HEK293 (cell line): ENCODE data around the gene PAK5.

ENCODE experiments used
- CTCF ChIA-PET: fragments of 350-600 bp; formaldehyde crosslinking; extraction: SDS; loops from one replicate; lab custom pipeline; 2021; ENCODE audit warnings: antibody characterized with exemption; lab: Yijun Ruan, JAX
- POLR2A ChIA-PET: fragments of 300-600 bp; formaldehyde crosslinking; extraction: SDS; loops from one replicate; lab custom pipeline; 2020; ENCODE audit warnings: antibody characterized with exemption, inconsistent platforms; lab: Yijun Ruan, JAX
- H3K27ac ChIP-seq: fragments of 200-500 bp; sonication (Bioruptor generic); 2 replicates; pipeline ENCODE4 v1.5.1; 2014; ENCODE audit warnings: low read depth, low read length, control low read depth, inconsistent platforms; ENCODE audit errors: extremely low read depth
- H3K36me3 ChIP-seq, 2 experiments: fragments of 200-500 bp in 1 of 2; sonication (Bioruptor generic) in 1 of 2; 1 replicate in 1 of 2; 2 replicates in 1 of 2; pipeline ENCODE4 v1.5.1; 2014 to 2017; ENCODE audit warnings: inconsistent platforms in 2 of 2, low read length in 2 of 2; ENCODE audit not compliant: control insufficient read depth in 2 of 2, insufficient read depth in 1 of 2
- H3K4me1 ChIP-seq: fragments of 200-500 bp; sonication (Bioruptor generic); 2 replicates; pipeline ENCODE4 v1.5.1; 2014; ENCODE audit warnings: mild to moderate bottlenecking, low read length, inconsistent platforms; ENCODE audit not compliant: control insufficient read depth, insufficient read depth
- H3K4me3 ChIP-seq: 2 replicates; pipeline ENCODE4 v1.5.1; 2011; ENCODE audit warnings: low read depth, mild to moderate bottlenecking, control low read depth, low read length, moderate library complexity
- H3K9me3 ChIP-seq: fragments of 200-500 bp; sonication (Bioruptor generic); 2 replicates; pipeline ENCODE4 v1.5.1; 2014; ENCODE audit warnings: low read depth, low read length, inconsistent platforms; ENCODE audit not compliant: control insufficient read depth, insufficient read depth
- GFI1B ChIP-seq: fragments of 450-650 bp; formaldehyde crosslinking; IDR thresholded peaks from 2 replicates; pipeline ENCODE4 v1.5.1; 2016; ENCODE audit warnings: missing biosample characterization, missing genetic modification characterization
- MZF1 ChIP-seq: fragments of 450-650 bp; formaldehyde crosslinking; IDR thresholded peaks from 2 replicates; pipeline ENCODE4 v1.5.1; 2017; ENCODE audit warnings: missing biosample characterization, missing genetic modification characterization, borderline replicate concordance
- SP7 ChIP-seq: fragments of 450-650 bp; formaldehyde crosslinking; IDR thresholded peaks from 2 replicates; pipeline ENCODE4 v1.5.1; 2016; ENCODE audit warnings: missing biosample characterization, missing genetic modification characterization
- WT1 ChIP-seq: fragments of 450-650 bp; formaldehyde crosslinking; IDR thresholded peaks from 2 replicates; pipeline ENCODE4 v1.5.1; 2016; ENCODE audit warnings: missing biosample characterization, missing genetic modification characterization
- ZNF24 ChIP-seq: fragments of 450-650 bp; formaldehyde crosslinking; IDR thresholded peaks from 2 replicates; pipeline ENCODE4 v1.5.1; 2016; ENCODE audit warnings: missing biosample characterization, missing genetic modification characterization
- ZNF248 ChIP-seq: fragments of 450-650 bp; formaldehyde crosslinking; IDR thresholded peaks from 2 replicates; pipeline ENCODE4 v1.5.1; 2017; ENCODE audit warnings: missing biosample characterization, missing genetic modification characterization
- ZNF266 ChIP-seq: fragments of 450-650 bp; formaldehyde crosslinking; IDR thresholded peaks from 2 replicates; pipeline ENCODE4 v1.5.1; 2016; ENCODE audit warnings: missing biosample characterization, missing genetic modification characterization, low read depth
- ZNF366 ChIP-seq: fragments of 450-650 bp; formaldehyde crosslinking; conservative IDR thresholded peaks from 2 replicates; pipeline ENCODE4 v1.5.1; 2016; ENCODE audit warnings: missing biosample characterization, missing genetic modification characterization
- ZNF629 ChIP-seq: fragments of 450-650 bp; formaldehyde crosslinking; IDR thresholded peaks from 2 replicates; pipeline ENCODE4 v1.5.1; 2017; ENCODE audit warnings: missing biosample characterization, missing genetic modification characterization
- ZXDB ChIP-seq: fragments of 450-650 bp; formaldehyde crosslinking; IDR thresholded peaks from 2 replicates; pipeline ENCODE4 v1.5.1; 2016; ENCODE audit warnings: missing biosample characterization, missing genetic modification characterization
- TF ChIP-seq, protein P1 (sequence below): fragments of 450-650 bp; formaldehyde crosslinking; IDR thresholded peaks from 2 replicates; pipeline ENCODE4 v1.5.1; 2016; ENCODE audit warnings: missing biosample characterization, missing genetic modification characterization
- TF ChIP-seq, protein P2 (sequence below): fragments of 450-650 bp; formaldehyde crosslinking; conservative IDR thresholded peaks from 2 replicates; pipeline ENCODE4 v1.5.1; 2016; ENCODE audit warnings: low read depth, missing biosample characterization, missing genetic modification characterization
- TF ChIP-seq, protein P3 (sequence below): IDR thresholded peaks from 2 replicates; pipeline ENCODE4 v1.6.1; 2011; ENCODE audit warnings: mild to moderate bottlenecking, low read depth, low read length, borderline replicate concordance

Gene PAK5

DNA sequence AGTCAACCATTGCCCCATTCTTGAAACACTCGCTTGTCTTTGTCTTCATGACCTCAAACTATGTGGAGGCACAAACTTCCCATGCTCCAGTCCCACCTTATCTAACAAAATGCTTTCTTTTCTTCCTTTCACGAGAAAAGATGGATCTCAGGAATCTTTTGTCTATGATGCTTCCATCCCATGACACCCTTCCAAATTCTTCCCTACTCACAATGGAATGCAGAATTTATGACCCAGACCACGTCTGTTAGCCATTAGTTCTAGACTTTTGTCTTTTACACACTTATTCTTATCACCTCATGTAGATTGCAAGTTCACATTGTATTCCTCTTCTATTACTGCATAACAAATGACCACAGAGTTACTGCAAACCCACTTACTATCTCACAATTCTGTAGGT lies 348.7 kb downstream of the PAK5 start:
- TF ChIP-seq SP7 (tag by site-specific recombination), result no peak
- TF ChIP-seq GFI1B (tag by site-specific recombination), result no peak
- no peak for TF ChIP-seq ZNF366 (tag by site-specific recombination)
- no peak for TF ChIP-seq ZNF629 (tag by site-specific recombination)
- no peak for TF ChIP-seq ZNF24 (tag by site-specific recombination)
- no peak for TF ChIP-seq ZXDB (tag by site-specific recombination)
- TF ChIP-seq ZNF248 (tag by site-specific recombination), result no peak
- TF ChIP-seq, protein P1, sequence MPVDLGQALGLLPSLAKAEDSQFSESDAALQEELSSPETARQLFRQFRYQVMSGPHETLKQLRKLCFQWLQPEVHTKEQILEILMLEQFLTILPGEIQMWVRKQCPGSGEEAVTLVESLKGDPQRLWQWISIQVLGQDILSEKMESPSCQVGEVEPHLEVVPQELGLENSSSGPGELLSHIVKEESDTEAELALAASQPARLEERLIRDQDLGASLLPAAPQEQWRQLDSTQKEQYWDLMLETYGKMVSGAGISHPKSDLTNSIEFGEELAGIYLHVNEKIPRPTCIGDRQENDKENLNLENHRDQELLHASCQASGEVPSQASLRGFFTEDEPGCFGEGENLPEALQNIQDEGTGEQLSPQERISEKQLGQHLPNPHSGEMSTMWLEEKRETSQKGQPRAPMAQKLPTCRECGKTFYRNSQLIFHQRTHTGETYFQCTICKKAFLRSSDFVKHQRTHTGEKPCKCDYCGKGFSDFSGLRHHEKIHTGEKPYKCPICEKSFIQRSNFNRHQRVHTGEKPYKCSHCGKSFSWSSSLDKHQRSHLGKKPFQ, result no peak
- no peak for TF ChIP-seq MZF1 (tag by site-specific recombination)
- TF ChIP-seq ZNF266 (tag by site-specific recombination), result no peak
- peaks cover 3% of the 10 kb centered on the region; the same call in 1 of the 2 replicates for H3K4me1 ChIP-seq
- ChIA-PET CTCF (no interaction called here), POLR2A (no interaction called here)
- no peak overlapping the region for H3K4me3 ChIP-seq
- no peaks in the 10 kb centered on the region for H3K9me3 ChIP-seq
- no peak overlapping the region for H3K27ac ChIP-seq
- H3K36me3 ChIP-seq, result no peaks in the 10 kb centered on the region

DNA sequence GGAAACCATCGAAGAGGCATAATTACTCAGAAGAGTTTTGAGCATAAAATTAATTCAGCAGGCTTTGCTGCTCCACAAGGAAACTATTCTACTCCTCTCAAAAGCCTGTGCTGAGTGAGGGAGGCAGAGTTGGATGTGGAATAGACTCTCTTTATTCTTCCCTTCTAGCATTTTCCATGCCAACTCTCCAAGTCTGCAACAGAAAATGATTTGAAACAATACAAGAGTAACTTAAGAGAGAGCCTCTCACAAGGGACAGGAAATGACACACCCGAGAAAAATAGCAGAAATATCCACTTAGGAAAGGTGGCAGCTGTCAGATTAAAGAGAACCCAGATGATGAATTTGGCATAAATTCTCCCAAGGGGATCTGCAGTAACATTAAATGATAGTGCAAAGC lies 350.8 kb downstream of the PAK5 start:
- CTCF ChIA-PET, result no interaction called here
- peaks cover 3% of the 10 kb centered on the region; the same call in 1 of the 2 replicates for H3K4me1 ChIP-seq
- POLR2A ChIA-PET, result no interaction called here

More for the DNA sequence above, 350.8 kb downstream of the PAK5 start:
- Histone ChIP-seq H3K9me3 (no peaks in the 10 kb centered on the region), H3K27ac (no peak overlapping the region), H3K36me3 (no peaks in the 10 kb centered on the region), H3K4me3 (no peak overlapping the region)
- TF ChIP-seq, protein P2, sequence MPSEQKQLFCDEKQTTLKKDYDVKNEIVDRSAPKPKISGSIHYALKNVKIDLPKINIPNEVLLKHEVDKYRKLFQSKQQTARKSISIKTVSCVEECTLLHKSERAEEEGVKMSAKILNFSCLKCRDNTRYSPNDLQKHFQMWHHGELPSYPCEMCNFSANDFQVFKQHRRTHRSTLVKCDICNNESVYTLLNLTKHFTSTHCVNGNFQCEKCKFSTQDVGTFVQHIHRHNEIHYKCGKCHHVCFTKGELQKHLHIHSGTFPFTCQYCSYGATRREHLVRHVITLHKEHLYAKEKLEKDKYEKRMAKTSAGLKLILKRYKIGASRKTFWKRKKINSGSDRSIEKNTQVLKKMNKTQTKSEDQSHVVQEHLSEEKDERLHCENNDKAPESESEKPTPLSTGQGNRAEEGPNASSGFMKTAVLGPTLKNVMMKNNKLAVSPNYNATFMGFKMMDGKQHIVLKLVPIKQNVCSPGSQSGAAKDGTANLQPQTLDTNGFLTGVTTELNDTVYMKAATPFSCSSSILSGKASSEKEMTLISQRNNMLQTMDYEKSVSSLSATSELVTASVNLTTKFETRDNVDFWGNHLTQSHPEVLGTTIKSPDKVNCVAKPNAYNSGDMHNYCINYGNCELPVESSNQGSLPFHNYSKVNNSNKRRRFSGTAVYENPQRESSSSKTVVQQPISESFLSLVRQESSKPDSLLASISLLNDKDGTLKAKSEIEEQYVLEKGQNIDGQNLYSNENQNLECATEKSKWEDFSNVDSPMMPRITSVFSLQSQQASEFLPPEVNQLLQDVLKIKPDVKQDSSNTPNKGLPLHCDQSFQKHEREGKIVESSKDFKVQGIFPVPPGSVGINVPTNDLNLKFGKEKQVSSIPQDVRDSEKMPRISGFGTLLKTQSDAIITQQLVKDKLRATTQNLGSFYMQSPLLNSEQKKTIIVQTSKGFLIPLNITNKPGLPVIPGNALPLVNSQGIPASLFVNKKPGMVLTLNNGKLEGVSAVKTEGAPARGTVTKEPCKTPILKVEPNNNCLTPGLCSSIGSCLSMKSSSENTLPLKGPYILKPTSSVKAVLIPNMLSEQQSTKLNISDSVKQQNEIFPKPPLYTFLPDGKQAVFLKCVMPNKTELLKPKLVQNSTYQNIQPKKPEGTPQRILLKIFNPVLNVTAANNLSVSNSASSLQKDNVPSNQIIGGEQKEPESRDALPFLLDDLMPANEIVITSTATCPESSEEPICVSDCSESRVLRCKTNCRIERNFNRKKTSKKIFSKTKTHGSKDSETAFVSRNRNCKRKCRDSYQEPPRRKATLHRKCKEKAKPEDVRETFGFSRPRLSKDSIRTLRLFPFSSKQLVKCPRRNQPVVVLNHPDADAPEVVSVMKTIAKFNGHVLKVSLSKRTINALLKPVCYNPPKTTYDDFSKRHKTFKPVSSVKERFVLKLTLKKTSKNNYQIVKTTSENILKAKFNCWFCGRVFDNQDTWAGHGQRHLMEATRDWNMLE (tag by site-specific recombination), result no peak
- TF ChIP-seq, protein P3, sequence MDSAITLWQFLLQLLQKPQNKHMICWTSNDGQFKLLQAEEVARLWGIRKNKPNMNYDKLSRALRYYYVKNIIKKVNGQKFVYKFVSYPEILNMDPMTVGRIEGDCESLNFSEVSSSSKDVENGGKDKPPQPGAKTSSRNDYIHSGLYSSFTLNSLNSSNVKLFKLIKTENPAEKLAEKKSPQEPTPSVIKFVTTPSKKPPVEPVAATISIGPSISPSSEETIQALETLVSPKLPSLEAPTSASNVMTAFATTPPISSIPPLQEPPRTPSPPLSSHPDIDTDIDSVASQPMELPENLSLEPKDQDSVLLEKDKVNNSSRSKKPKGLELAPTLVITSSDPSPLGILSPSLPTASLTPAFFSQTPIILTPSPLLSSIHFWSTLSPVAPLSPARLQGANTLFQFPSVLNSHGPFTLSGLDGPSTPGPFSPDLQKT, result no peak
- TF ChIP-seq WT1 (tag by site-specific recombination), result no peak
